HL-60 (cell line): ENCODE results near the gene MAP2K5.

ENCODE experiments used
- DNase-seq, 2 experiments: peaks; one replicate each; pipeline ENCODE4 v3.0.0-alpha.2; 2010 to 2020; ENCODE audit warnings: low read depth in 1 of 2, low spot score in 1 of 2
- H3K27ac ChIP-seq: fragments of 250-450 bp; sonication (Bioruptor Pico); replicated peaks from 2 replicates; pipeline ENCODE4 v1.5.1; 2020; ENCODE audit warnings: mild to moderate bottlenecking, moderate library complexity
- H3K27me3 ChIP-seq: fragments of 250-450 bp; sonication (Bioruptor Pico); 2 replicates; pipeline ENCODE4 v1.5.1; 2021; ENCODE audit warnings: mild to moderate bottlenecking, moderate library complexity; ENCODE audit not compliant: insufficient read depth, poor library complexity, severe bottlenecking
- H3K4me3 ChIP-seq: replicated peaks from 2 replicates; pipeline ENCODE4 v1.5.1; 2011; ENCODE audit warnings: mild to moderate bottlenecking, control low read depth, low read length; ENCODE audit not compliant: insufficient read depth
- GABPA ChIP-seq: IDR thresholded peaks from 2 replicates; pipeline ENCODE4 v1.6.1; 2012; ENCODE audit warnings: low read depth
- POLR2AphosphoS5 ChIP-seq: IDR thresholded peaks from 2 replicates; pipeline ENCODE4 v1.6.1; 2012; ENCODE audit warnings: low read depth
- SPI1 ChIP-seq: IDR thresholded peaks from 2 replicates; pipeline ENCODE4 v1.6.1; 2012; ENCODE audit warnings: low read depth, mild to moderate bottlenecking, borderline replicate concordance
- TF ChIP-seq, protein P1 (sequence below): IDR thresholded peaks from one replicate; pipeline ENCODE4 v1.5.1; 2011; ENCODE audit warnings: low read length, control low read depth, inconsistent platforms; ENCODE audit not compliant: insufficient read depth
- TF ChIP-seq, protein P2 (sequence below): IDR thresholded peaks from 2 replicates; pipeline ENCODE4 v1.6.1; 2012; ENCODE audit warnings: low read depth; ENCODE audit not compliant: insufficient replicate concordance

The MAP2K5 gene

DNA sequence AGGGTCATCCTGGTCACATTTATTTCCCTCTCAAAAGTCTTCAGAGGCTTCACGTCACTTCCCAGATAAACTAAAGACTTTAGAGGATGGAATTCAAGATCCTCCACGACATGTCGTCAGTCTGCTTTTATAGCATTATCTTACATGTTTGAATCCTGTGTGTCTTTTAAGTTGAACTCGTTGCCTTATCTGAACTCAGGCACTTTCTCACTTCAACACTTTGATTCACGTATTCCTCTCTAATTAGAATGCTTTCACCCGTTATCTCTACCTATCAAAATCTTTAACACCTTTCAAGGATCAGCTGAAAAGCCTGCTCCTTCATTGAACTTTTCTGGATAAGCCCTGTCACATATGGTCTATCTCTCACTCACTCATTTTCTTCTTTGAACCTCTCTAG lies 97.1 kb downstream of the MAP2K5 start:
- TF ChIP-seq GABPA: no peak
- no peak for TF ChIP-seq POLR2AphosphoS5
- TF ChIP-seq, protein P1, sequence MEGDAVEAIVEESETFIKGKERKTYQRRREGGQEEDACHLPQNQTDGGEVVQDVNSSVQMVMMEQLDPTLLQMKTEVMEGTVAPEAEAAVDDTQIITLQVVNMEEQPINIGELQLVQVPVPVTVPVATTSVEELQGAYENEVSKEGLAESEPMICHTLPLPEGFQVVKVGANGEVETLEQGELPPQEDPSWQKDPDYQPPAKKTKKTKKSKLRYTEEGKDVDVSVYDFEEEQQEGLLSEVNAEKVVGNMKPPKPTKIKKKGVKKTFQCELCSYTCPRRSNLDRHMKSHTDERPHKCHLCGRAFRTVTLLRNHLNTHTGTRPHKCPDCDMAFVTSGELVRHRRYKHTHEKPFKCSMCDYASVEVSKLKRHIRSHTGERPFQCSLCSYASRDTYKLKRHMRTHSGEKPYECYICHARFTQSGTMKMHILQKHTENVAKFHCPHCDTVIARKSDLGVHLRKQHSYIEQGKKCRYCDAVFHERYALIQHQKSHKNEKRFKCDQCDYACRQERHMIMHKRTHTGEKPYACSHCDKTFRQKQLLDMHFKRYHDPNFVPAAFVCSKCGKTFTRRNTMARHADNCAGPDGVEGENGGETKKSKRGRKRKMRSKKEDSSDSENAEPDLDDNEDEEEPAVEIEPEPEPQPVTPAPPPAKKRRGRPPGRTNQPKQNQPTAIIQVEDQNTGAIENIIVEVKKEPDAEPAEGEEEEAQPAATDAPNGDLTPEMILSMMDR: no peak
- no peak for TF ChIP-seq SPI1
- TF ChIP-seq, protein P2, sequence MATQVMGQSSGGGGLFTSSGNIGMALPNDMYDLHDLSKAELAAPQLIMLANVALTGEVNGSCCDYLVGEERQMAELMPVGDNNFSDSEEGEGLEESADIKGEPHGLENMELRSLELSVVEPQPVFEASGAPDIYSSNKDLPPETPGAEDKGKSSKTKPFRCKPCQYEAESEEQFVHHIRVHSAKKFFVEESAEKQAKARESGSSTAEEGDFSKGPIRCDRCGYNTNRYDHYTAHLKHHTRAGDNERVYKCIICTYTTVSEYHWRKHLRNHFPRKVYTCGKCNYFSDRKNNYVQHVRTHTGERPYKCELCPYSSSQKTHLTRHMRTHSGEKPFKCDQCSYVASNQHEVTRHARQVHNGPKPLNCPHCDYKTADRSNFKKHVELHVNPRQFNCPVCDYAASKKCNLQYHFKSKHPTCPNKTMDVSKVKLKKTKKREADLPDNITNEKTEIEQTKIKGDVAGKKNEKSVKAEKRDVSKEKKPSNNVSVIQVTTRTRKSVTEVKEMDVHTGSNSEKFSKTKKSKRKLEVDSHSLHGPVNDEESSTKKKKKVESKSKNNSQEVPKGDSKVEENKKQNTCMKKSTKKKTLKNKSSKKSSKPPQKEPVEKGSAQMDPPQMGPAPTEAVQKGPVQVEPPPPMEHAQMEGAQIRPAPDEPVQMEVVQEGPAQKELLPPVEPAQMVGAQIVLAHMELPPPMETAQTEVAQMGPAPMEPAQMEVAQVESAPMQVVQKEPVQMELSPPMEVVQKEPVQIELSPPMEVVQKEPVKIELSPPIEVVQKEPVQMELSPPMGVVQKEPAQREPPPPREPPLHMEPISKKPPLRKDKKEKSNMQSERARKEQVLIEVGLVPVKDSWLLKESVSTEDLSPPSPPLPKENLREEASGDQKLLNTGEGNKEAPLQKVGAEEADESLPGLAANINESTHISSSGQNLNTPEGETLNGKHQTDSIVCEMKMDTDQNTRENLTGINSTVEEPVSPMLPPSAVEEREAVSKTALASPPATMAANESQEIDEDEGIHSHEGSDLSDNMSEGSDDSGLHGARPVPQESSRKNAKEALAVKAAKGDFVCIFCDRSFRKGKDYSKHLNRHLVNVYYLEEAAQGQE: no peak
- Histone ChIP-seq H3K27me3 (no peaks in the 10 kb centered on the region), H3K27ac (no peak overlapping the region), H3K4me3 (no peak overlapping the region)
- no peak for DNase-seq

DNA sequence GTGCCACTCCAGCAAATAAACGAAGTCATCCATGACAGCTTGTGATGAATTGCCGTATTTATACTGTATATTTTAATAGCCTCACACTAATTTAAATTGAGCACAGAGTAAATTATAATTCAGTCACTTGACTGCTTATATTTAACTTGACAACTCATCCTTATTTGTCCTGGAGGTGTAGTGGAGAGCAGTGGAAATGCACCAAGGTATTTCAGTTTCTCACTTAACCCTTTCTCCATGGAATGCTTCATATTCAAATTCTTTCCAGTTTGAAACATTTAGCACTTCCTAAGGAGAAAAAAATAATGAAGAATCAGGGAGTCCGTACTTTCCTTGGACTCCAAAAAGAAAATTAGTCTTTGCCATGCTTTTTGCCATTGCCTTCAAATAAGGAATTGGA lies 99.0 kb downstream of the MAP2K5 start:
- Histone ChIP-seq H3K27me3 (no peaks in the 10 kb centered on the region), H3K27ac (no peak overlapping the region), H3K4me3 (no peak overlapping the region)
- TF ChIP-seq, protein P1: no peak
- TF ChIP-seq SPI1 (no peak), GABPA (no peak)
- DNase-seq: no peak

DNA sequence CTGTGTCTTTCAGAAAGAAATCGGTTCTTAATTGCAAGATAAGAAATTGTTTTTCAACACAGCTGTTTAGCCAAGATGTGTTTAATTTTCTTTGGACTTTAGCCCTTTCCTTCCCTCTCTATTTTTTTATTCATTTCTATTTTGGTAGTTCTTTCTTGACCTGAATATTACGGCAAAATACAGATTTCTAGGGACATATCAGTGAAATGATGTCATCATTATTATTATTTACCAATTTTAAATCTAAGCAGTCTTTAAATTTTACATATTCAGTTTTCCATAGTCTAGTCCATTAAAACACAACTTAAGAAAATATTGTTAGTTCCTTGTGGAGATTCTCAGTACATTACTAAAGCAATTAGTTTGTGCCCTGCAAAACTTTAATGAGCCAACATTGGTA lies 104.3 kb downstream of the MAP2K5 start:
- H3K4me3 ChIP-seq: no peak overlapping the region
- H3K27ac ChIP-seq: no peak overlapping the region
- no peak for DNase-seq
- TF ChIP-seq, protein P2: no peak
- no peak for TF ChIP-seq SPI1
- no peak for TF ChIP-seq POLR2AphosphoS5
- no peak for TF ChIP-seq GABPA
- TF ChIP-seq, protein P1: no peak
- no peaks in the 10 kb centered on the region for H3K27me3 ChIP-seq

DNA sequence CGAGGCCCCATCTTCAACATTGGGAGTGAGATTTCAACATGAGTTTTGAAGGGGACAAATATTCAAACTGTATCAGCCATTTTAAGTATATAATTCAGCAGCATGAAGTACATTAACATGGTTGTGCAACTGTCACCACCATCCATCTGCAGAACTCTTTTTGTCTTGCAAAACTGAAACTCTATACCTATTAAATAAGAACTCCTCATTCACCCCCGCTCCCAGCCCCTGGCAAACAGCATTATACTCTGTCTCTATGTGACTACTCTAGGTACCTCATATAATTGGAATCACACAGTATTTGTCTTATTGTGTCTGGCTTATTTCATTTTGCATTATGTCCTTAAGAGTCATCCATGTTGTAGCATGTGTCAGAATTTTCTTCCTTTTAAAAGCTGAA lies 110.1 kb downstream of the MAP2K5 start:
- no peak for TF ChIP-seq GABPA
- TF ChIP-seq, protein P2: no peak
- TF ChIP-seq SPI1: no peak
- TF ChIP-seq POLR2AphosphoS5: no peak
- TF ChIP-seq, protein P1: no peak
- Histone ChIP-seq H3K27me3 (no peaks in the 10 kb centered on the region), H3K4me3 (no peak overlapping the region), H3K27ac (no peak overlapping the region)
- no peak for DNase-seq
